HepG2 (cell line): Measurements from ENCODE around the gene NOL4L. TPM values are rescaled to one million over a fixed set of nuclear protein-coding genes. Genes with fewer than 3 reads are reported as not detected.
A peak's percentile ranks its signal among the peaks of the same experiment; 100 is the strongest.

Experiments used
- ATF3 ChIP-seq: sonication (generic); formaldehyde crosslinking; IDR thresholded peaks from 2 replicates; pipeline ENCODE4 v1.4.0; 2020; ENCODE audit warnings: missing genetic modification reagents
- CHCHD3 ChIP-seq: sonication (generic); formaldehyde crosslinking; IDR thresholded peaks from 2 replicates; pipeline ENCODE4 v1.8.0; 2022; ENCODE audit warnings: mild to moderate bottlenecking, missing genetic modification reagents, moderate library complexity
- ELF1 ChIP-seq: sonication (generic); formaldehyde crosslinking; IDR thresholded peaks from 2 replicates; pipeline ENCODE4 v1.4.0; 2020; ENCODE audit warnings: missing genetic modification reagents
- ELF4 ChIP-seq: sonication (generic); formaldehyde crosslinking; IDR thresholded peaks from 2 replicates; pipeline ENCODE4 v1.5.0; 2020; ENCODE audit warnings: missing genetic modification reagents, mild to moderate bottlenecking, moderate library complexity, borderline replicate concordance
- GATAD1 ChIP-seq: IDR thresholded peaks from 2 replicates; pipeline ENCODE4 v1.6.1; 2016; ENCODE audit warnings: missing genetic modification reagents, missing compliant biosample characterization
- HDAC2 ChIP-seq: sonication (generic); formaldehyde crosslinking; IDR thresholded peaks from 2 replicates; pipeline ENCODE4 v1.4.0; 2020; ENCODE audit warnings: missing genetic modification reagents
- HHEX ChIP-seq: IDR thresholded peaks from 2 replicates; pipeline ENCODE4 v1.6.1; 2016; ENCODE audit warnings: control low read depth
- KLF12 ChIP-seq: sonication (generic); formaldehyde crosslinking; IDR thresholded peaks from 2 replicates; pipeline ENCODE4 v1.4.0; 2020; ENCODE audit warnings: missing genetic modification reagents, borderline replicate concordance
- PHF8 ChIP-seq: sonication (generic); formaldehyde crosslinking; IDR thresholded peaks from 2 replicates; pipeline ENCODE4 v1.5.0; 2020; ENCODE audit warnings: missing genetic modification reagents
- SIN3B ChIP-seq: fragments of 150-350 bp; IDR thresholded peaks from 2 replicates; pipeline ENCODE4 v1.6.1; 2014; ENCODE audit warnings: low read length
- SIX1 ChIP-seq: sonication (generic); formaldehyde crosslinking; IDR thresholded peaks from 2 replicates; pipeline ENCODE4 v1.4.0; 2020; ENCODE audit warnings: missing genetic modification reagents, borderline replicate concordance
- TFDP2 ChIP-seq: sonication (generic); formaldehyde crosslinking; IDR thresholded peaks from 2 replicates; pipeline ENCODE4 v1.4.0; 2020; ENCODE audit warnings: missing genetic modification reagents
- TGIF2 ChIP-seq: IDR thresholded peaks from 2 replicates; pipeline ENCODE4 v1.6.1; 2016; ENCODE audit warnings: control low read depth, missing compliant biosample characterization
- YEATS2 ChIP-seq: sonication (generic); formaldehyde crosslinking; IDR thresholded peaks from 2 replicates; pipeline ENCODE4 v1.4.0; 2020; ENCODE audit warnings: missing genetic modification reagents, borderline replicate concordance
- ZBTB2 ChIP-seq: sonication (generic); formaldehyde crosslinking; IDR thresholded peaks from 2 replicates; pipeline ENCODE4 v1.8.0; 2022; ENCODE audit warnings: low read depth, missing genetic modification reagents
- ZBTB20 ChIP-seq: sonication (generic); formaldehyde crosslinking; IDR thresholded peaks from 2 replicates; pipeline ENCODE4 v1.8.1; 2023; ENCODE audit warnings: missing genetic modification reagents, low read depth, mild to moderate bottlenecking, borderline replicate concordance
- ZGPAT ChIP-seq: IDR thresholded peaks from 2 replicates; pipeline ENCODE4 v1.6.1; 2016; ENCODE audit warnings: mild to moderate bottlenecking
- ZMYM2 ChIP-seq: sonication (generic); formaldehyde crosslinking; IDR thresholded peaks from 2 replicates; pipeline ENCODE4 v1.8.0; 2022; ENCODE audit warnings: mild to moderate bottlenecking, missing genetic modification reagents
- ZNF138 ChIP-seq: sonication (generic); formaldehyde crosslinking; IDR thresholded peaks from 2 replicates; pipeline ENCODE4 v1.5.0; 2020; ENCODE audit warnings: mild to moderate bottlenecking, low read depth, missing genetic modification reagents
- ZNF143 ChIP-seq: sonication (generic); formaldehyde crosslinking; IDR thresholded peaks from 2 replicates; pipeline ENCODE4 v1.4.0; 2020; ENCODE audit warnings: missing genetic modification reagents
- ZNF280B ChIP-seq: sonication (generic); formaldehyde crosslinking; IDR thresholded peaks from 2 replicates; pipeline ENCODE4 v1.5.0; 2020; ENCODE audit warnings: missing genetic modification reagents, mild to moderate bottlenecking, borderline replicate concordance
- ZNF446 ChIP-seq: sonication (generic); formaldehyde crosslinking; IDR thresholded peaks from 2 replicates; pipeline ENCODE4 v1.5.0; 2020; ENCODE audit warnings: mild to moderate bottlenecking, missing genetic modification reagents
- ZNF546 ChIP-seq: sonication (generic); formaldehyde crosslinking; conservative IDR thresholded peaks from 2 replicates; pipeline ENCODE4 v1.8.1; 2023; ENCODE audit warnings: mild to moderate bottlenecking, missing genetic modification reagents
- ZNF576 ChIP-seq: sonication (generic); formaldehyde crosslinking; IDR thresholded peaks from 2 replicates; pipeline ENCODE4 v1.4.0; 2020; ENCODE audit warnings: mild to moderate bottlenecking, missing genetic modification reagents
- ZNF879 ChIP-seq: sonication (generic); formaldehyde crosslinking; IDR thresholded peaks from 2 replicates; pipeline ENCODE4 v1.8.1; 2023; ENCODE audit warnings: missing genetic modification reagents
- polyA plus RNA-seq, 8 experiments: library from polyadenylated mRNA; depleted of rRNA in 3 of 8; stranded (reverse) in 7 of 8; unstranded in 1 of 8; fragments of >200 nt; fragmentation: Illumina TruSeq in 4 of 8; extraction: Trizol in 4 of 8; gene quantifications; 2 replicates each; pipeline versions ENCODE4 v1.2.1 to v1.2.3, GENCODE V29; 2011 to 2016; ENCODE audit warnings: low read depth in 4 of 8, missing spikeins in 1 of 8, mixed read lengths in 1 of 8; ENCODE audit not compliant: insufficient read depth in 1 of 8
- total RNA-seq, 5 experiments: library from RNA; depleted of rRNA; stranded (reverse); fragments of >200 nt; fragmentation: Illumina TruSeq; extraction: Trizol; gene quantifications; 2 replicates each; pipeline ENCODE4 v1.2.3, GENCODE V29; 2016; ENCODE audit warnings: low read depth in 1 of 5

Gene NOL4L
- total and polyA plus RNA-seq, 2 of the 13 experiments (the other 11 are each of a cell fraction or from before 2014, with no cell fraction given) = 16.6 to 35.4 TPM

- TF ChIP-seq ZMYM2 (CRISPR knock-in tag) (peak; percentile 71), SIX1 (CRISPR knock-in tag) (peak; percentile 33; the same call in 1 of the 2 replicates), PHF8 (CRISPR knock-in tag) (peak; percentile 52), KLF12 (CRISPR knock-in tag) (peak; percentile 78), ATF3 (CRISPR knock-in tag) (no peak), ZNF143 (CRISPR knock-in tag) (no peak; the same call in 1 of the 2 replicates), HHEX (CRISPR knock-in tag) (0 out of 2 replicates have a peak, but pooled peaks have one; percentile 19), ELF4 (CRISPR knock-in tag) (no peak), ZGPAT (CRISPR knock-in tag) (peak; percentile 92), SIN3B (no peak), ZNF138 (CRISPR knock-in tag) (no peak), ZNF280B (CRISPR knock-in tag) (peak; percentile 33; the same call in 1 of the 2 replicates), ZNF576 (no peak), ZNF546 (CRISPR knock-in tag) (no peak), ZBTB2 (CRISPR knock-in tag) (no peak), CHCHD3 (no peak), HDAC2 (peak; percentile 98), TFDP2 (CRISPR knock-in tag) (peak; percentile 60; the same call in 1 of the 2 replicates), ZNF446 (CRISPR knock-in tag) (no peak), YEATS2 (CRISPR knock-in tag) (peak; percentile 58; the same call in 1 of the 2 replicates), ZNF879 (peak; percentile 84), ZBTB20 (CRISPR knock-in tag) (peak; percentile 72; the same call in 1 of the 2 replicates), TGIF2 (no peak; the same call in 1 of the 2 replicates), GATAD1 (no peak), ELF1 (CRISPR knock-in tag) (peak; percentile 64)
Observed at GRCh38 chr20:32522776-32523612, 62.1 kb downstream of the NOL4L start (continued).
